Breast epithelium (tissue), 3 donors: ENCODE results near the gene CLEC17A.

Source experiments
- CTCF ChIP-seq, 3 donors: fragments of 450-650 bp; IDR thresholded peaks; one replicate each; pipeline ENCODE4 v1.5.1; 2016 to 2017; ENCODE audit warnings: antibody characterized with exemption in 3 of 3, mild to moderate bottlenecking in 3 of 3, moderate library complexity in 3 of 3
- POLR2AphosphoS5 ChIP-seq, 3 donors: sonication (generic); formaldehyde crosslinking; IDR thresholded peaks; one replicate each; pipeline ENCODE4 v1.6.1; 2017; ENCODE audit warnings: antibody characterized with exemption in 3 of 3

GRCh38 chr19:14614099-14614412, 31.2 kb downstream of the CLEC17A start:
- TF ChIP-seq POLR2AphosphoS5 (IDR thresholded peaks at IDR 0.05) (no peak), CTCF (IDR thresholded peaks at IDR 0.05) (no peak)
